Measurements from ENCODE around the gene NQO2.
"Not testable (repeated sequence)": the region's sequence is repeated elsewhere in the genome, so short reads cannot be mapped to it uniquely, and the experiment has no call there.

The NQO2 gene

GRCh38 chr6:2970753-2971419 lies 28.8 kb upstream of the NQO2 start:
- no peak for DNase-seq

DNA sequence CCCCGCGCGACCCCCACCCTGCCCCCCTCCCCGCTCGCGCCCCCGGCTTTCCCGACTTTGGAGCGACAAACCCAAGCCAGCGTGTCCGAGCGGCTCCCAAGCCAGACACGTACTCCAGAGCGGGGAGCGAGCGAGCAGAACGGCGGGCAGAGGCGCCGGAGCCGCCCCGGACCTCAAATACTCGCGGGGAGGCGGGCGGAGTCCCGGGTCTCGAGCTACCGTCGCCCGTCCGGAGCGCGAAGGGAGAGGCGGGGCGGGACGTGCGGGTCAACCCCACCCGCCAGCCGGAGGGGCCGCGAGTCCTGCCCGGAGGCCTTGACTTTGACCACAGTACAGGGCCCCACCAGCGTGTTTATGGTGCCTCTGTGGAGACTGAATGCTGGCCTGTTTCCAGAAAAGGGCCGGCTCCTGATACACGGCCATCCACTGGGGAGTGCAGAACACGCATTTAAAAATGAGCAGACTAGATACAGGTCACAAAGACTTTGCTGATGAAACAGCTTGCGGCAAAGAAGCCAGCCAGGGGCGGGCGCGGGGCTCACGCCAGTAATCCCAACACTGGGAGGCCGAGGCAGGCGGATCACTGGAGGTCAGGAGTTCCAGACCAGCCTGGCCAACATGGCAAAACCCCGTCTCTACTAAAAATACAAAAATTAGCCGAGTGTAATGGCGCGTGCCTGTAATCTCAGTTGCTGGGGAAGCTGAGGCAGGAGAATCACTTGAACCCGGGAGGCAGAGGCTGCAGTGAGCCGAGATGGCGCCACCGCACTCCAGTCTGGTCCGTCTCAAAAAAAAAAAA lies 28.1 kb upstream of the NQO2 start, which contains the start of gene SERPINB6:
TSS of gene SERPINB6 (minus strand) at position 148 of the 799 bp plus-strand sequence. CDS start 12,235 bp downstream, outside the sequence.
- peak; percentile 86 for DNase-seq

DNA sequence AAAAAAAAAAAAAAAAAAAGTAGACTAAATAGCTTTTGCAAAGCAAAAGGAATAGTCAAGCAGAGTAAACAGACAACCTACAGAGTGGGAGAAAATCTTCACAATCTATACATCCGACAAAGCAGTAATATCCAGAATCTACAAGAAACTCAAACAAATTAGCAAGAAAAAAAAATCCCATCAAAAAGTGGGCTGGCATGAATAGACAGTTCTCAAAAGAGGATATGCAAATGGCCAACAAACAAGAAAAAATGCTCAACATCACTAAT lies 27.5 kb upstream of the NQO2 start:
- DNase-seq: not testable (repeated sequence)

GRCh38 chr6:2972685-2973084 lies 27.0 kb upstream of the NQO2 start:
- DNase-seq: not testable (repeated sequence)

GRCh38 chr6:2973180-2973579 lies 26.5 kb upstream of the NQO2 start:
- DNase-seq: not testable (repeated sequence)

DNA sequence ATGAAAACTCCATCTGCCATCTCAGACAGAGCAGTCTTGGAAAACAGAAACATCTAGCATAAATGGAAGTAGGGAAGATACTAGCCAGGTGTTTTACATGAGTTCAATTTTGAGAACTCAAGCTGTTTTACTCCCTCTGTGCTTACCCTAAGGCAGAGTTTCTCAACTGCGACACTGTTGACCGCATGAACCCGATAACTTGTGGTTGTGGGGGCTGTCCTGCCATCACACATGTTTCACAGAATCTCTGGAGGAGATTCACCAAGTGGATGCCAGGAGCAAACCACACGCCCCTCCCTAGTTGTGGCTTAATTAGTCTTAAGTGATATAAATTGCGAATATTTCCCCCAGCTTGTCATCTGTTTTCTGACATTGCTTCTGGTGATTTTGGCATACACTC lies 26.0 kb upstream of the NQO2 start:
- no peak for DNase-seq

DNA sequence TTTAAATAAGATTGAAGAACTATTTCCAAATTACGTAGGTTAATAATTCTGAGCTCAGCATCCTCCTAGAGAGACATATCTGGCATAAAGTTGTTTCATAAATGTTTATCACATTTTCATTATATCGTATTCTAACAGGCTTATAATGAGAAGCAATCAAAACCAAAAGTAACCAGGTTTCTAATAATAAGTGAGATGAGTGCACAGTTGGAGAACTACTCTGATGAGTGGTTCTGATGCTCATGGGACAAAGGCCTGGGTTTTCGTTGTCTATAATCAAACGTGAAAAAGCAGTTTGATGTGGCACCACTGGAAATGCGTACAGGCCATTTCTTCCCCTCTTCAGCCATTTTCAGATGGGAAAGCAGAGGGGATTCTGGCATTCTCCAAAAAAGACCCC lies 23.6 kb upstream of the NQO2 start:
- DNase-seq: no peak

DNA sequence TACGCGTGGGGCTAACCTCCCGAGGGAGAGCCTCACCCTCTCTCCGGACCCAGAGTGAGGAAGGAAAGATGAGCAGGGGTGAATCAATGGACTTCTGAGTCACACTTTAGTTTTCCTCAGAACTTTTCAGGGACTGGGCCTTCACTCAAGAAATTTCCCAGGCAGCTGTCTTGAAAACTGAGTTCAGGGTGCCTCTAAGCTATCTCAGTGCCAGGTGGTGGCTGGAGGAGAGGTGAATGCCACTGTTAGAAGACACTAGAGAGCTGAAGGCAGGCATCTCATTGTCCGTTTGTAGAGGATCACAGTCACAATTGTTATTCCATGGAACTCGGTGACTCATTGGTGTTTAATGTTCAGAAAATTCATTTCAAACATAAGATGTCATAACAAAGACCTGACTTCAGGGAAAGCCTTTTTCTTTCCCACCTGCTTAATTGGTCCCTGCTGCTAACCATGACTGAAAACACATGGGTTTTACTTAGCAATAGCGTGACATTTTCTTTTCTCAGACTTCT lies 23.1 kb upstream of the NQO2 start:
- DNase-seq: no peak

DNA sequence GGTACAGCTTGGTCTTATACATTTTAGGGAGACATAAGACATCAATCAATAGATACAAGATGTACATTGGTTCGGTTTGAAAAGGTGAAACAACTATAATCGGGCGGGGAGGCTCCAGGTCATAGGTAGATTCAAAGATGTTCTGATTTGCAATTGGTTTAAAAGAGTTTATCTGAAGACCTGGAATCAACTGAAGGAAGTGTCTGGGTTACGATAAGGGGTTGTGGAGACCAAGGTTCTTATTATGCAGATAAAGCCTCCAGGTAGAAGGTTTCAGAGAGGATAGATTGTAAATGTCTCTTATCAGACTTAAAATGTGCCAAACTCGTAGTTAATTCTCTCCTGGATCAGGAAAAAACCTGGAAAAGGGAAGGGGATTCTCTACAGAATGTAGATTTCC lies 22.4 kb upstream of the NQO2 start:
- DNase-seq: no peak

DNA sequence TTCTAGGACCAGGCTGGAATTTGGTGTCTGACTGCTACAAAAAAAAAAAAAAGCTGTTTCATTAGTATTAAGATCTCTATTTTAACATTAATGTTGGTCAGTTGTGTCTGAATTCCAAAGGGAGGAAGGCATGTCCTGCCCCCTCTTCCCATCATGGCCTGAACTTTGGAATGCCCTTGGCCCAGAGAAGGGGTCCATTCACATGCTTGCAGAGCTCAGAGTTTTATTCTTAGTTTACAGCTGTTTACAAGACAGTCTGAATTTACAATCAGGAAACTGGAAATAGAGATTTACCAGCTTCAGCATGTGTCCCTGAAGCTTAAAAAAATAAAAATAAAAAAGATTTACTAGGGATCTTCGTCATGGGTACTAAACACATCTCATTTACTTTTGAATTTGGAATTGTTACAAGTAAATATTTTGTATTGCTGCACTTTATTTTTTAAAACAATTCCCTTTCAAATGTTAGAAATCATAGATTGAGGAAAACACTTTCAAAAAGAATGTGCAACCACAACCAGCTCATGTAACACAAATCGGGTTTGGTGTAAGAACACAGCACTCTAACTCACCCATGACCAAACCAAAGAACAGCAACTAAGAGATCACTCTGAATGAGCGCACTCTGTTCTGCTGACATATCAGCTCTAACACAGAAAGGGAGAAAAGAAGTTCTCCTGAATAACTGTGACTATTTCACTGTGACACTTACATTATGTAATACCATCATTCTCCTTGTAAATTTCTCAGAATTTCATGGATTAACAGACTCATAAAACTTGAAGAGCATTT lies 21.7 kb upstream of the NQO2 start:
- no peak for DNase-seq

DNA sequence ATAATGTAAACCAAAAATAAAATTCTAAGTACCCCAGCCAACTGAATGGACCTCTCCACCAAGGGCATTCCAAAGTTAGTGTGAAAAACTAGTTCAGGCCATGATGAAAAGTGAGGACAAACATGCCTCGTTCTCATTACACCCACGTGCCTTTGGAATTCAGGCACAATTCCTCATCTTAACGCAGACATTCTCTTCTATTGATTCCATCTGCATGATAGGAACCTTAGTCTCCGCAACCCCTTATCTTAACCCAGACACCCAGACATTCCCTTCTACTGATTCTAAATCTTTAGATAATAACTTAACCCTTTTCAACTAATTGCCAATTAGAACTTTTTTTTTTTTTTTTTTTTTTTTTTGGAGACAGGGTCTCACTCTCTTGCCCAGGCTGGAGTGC lies 20.8 kb upstream of the NQO2 start:
- DNase-seq: no peak

- DNase-seq: no peak
Observed at GRCh38 chr6:2979819-2980464, 19.8 kb upstream of the NQO2 start.

GRCh38 chr6:2980465-2980855 lies 19.2 kb upstream of the NQO2 start:
- DNase-seq: no peak

DNA sequence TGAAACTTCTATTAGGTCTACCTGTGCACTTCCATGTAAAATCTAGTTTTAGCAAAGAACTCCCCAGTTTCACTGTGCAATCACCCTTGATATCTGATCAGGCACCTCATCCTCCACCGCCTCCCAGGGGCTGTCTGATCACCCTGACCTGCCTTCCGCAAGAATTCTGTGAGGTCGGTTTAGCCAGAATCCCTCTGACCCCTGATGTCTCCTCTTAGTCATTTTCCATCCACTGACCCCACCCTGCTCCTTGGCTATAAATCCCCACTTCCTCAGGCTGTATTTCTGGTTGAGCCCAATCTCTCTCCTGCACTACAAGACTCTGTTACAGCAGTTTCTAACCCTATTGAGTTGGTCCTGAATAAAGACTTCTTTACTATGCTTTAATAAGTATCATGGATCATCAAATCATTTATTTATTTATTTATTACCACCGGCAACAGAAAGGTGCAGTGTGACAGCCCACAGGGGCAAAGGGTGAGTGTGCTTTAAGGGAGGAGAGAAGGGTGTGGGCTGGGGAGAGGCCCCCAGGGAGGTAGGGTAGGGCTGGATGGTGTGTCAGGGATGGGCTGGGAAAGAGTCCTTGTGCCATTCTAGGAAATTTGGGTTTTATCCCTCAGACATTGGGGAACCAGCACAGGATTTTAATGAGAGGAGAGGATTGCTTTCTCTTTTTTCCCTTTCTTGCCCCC lies 17.1 kb upstream of the NQO2 start:
- DNase-seq: no peak

DNA sequence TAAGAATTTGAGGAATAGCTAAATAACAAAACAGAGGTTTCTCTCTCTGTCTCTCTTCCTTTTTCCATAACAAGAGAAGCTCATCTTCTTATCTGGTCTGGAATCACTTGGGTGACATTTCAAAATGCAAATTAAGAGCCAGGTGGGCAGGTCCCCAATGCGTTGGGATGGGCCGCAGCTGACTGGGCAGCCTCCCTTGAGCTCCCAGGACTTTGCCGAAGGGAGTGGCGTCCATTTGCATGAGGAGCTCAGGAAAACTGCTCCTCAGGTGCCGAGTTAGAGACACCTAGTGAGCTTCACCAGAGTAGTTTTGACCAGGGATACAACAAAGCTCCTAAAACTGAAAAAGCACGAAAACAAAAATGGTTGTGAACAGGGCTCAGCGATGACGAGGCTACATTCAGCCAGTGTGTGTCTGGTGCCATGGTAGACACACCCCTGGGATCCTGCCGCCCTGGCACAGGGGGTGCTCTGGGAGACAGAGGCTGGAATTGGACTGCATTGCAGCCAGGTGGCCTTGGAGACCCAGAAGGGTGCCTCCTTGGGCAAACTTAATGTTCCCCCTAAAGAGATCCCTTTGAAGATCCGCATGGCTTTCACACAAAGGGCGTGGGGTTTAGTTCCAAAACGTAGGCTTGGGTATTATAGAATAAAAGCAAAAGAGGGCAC lies 14.8 kb upstream of the NQO2 start:
- DNase-seq: no peak

- DNase-seq: peak; percentile 67
Observed at GRCh38 chr6:2986722-2987221, 12.9 kb upstream of the NQO2 start.

GRCh38 chr6:2988094-2988425 lies 11.6 kb upstream of the NQO2 start:
- no peak for DNase-seq

DNA sequence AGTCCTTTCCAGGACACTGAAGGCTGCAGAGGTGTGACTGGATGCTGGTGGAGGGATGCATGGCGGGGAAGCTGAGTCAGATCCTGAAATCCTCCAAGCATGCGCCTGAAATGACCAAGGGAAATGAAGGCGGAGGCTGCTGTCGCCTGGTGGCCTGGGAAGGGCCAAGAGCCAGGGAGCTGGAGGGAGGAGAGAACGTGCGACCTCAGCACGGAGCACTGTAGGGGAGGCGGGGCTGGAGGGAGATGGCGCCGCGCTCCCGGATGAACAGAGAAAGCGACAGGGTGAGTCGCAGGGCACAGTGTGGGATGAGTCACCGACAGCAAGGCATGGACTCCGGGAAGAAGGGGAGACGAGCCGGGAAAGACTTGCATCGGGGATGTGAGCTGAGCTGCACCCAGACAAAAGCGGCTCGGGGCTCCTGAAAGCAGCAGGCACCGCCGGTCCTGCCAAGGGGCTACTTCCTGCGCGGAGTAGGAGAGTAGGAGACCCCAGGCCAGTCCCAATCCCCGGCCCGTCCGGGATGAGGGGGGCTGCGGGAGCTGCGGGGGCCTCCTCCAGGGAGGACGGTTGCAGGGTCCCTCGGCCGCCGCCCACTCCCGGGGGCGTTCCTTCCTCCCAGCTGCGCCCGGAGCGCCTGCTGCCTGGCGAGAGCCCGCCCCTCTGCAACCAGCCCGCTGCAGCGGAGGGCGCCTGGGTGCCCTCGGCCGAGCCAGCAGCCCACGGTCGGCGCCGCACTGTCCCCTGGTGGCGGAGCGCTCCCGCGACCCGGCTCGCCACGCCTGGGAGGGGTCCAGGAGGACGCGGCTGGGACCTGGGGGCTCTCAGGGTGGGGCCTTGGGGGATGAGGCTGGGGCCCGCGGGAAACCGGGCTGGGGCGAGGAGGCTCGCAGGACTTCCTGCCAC lies 11.0 kb upstream of the NQO2 start:
- DNase-seq: peak; percentile 91

DNA sequence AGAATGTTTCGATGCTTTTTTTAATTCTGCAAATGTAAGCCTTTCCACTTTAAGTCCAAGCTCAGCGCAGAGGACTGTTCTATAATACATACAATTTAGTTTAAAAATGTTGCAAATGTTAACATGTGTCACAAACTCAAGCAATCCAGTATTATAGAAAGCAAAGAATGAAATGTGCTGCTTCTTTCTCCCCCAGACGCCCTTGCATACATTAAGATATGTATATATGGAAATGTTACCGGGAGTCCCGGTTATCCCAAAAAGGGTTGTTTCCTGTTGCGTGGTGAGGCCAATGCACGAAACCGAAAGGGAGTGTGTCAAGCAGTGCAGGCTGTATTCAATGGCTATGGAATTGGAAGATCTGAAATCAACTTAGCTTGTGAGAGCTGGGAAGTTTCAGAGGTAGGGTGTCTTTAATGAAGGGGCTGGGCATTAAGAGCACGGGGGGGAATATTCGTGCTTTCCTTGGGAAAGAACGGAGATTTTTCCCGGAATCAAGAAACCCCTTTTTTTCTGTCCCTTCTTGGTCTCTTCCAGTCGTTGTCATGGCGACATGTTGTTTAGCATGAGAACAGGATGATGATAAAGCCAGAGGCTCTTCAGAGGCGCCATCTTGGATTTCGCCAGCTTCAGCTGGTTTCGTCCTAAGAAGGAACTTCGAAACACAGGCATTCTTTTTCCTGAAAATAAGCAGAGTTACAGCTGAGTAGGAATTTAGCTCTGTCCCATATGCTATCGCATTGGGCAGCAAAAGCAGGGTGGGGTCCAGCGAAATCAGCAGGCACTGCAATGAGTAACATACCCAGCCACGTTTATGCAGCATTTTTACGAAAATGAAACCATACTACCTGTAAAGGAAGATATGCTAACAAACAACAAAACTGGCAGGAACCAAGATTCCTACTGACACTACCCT lies 10.1 kb upstream of the NQO2 start:
- peak; percentile 92 for DNase-seq
